Measurements from ENCODE around the gene RHD. TPM values are rescaled to one million over a fixed set of nuclear protein-coding genes. Genes with fewer than 3 reads are reported as not detected.
"Not testable (repeated sequence)": the region's sequence is repeated elsewhere in the genome, so short reads cannot be mapped to it uniquely, and the experiment has no call there.

RHD gene
- total RNA-seq, 1 experiment from 2014 or later: 0.10 TPM

DNA sequence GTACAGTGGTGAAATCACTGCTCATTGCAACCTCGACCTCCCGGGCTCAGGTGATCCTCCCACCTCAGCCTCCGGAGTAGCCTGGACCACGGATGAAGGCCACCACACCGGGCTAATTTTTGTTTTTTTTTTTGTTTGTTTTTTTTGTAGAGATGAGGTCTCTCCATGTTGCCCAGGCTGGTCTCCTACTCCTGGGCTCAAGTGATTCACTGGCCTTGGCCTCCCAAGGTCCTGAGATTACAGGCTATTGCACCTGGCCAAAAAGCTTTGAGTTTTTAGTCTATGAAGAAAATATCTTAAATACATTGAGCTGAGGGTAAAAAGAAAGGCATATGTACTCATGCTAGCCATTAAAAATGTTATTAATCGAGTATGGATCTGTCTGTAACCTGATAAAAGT lies 69.4 kb downstream of the RHD start:
- DNase-seq: no peak
- H3K36me3 ChIP-seq (replicated peaks; ENCODE audit: control insufficient read depth, insufficient read depth, low read length): peaks cover 2% of the 10 kb centered on the region
- H3K27me3 ChIP-seq (ENCODE audit: control insufficient read depth, insufficient read depth, low read length): no peaks in the 10 kb centered on the region
- H3K4me3 ChIP-seq (ENCODE audit: insufficient read depth, low read depth, low read length): no peak overlapping the region

DNA sequence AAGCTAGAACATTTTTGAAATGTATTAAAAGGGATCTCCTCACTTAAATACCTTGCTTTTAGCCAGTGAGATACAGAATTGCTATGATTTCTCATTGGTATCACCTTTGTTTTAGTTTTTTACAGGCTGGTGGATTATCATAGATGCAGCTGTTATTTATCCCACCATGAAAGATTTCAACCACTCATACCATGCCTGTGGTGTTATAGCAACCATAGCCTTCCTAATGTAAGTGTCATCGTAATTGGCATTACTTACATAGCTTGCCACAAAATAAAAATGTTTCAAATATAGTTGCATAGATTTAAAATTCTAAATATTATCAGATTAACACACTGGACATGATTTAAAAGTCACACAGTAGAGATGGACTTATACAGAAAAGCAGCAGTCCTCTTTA lies 70.5 kb downstream of the RHD start:
- Histone ChIP-seq H3K4me3 (ENCODE audit: insufficient read depth, low read depth, low read length) (no peak overlapping the region), H3K27me3 (ENCODE audit: control insufficient read depth, insufficient read depth, low read length) (no peaks in the 10 kb centered on the region), H3K36me3 (replicated peaks; ENCODE audit: control insufficient read depth, insufficient read depth, low read length) (peaks cover 2% of the 10 kb centered on the region)
- DNase-seq: no peak

DNA sequence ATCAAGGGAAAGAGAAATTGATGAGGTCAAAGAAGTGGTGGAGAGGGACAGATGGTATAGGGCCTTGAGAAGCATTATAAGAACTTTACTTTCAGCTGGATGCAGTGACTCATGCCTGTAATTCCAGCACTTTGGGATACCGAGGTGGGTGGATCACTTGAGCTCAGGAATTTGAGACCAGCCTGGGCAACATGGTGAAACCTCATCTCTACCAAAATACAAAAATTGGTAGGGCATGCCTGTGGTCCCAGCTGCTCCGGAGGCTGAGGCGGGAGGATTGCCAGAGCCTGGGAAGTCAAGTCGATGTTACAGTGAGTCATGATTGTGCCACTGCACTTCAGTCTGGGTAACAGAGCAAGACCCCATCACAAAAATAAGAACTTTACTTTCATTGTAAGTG lies 71.6 kb downstream of the RHD start:
- DNase-seq: no peak
- H3K4me3 ChIP-seq (ENCODE audit: insufficient read depth, low read depth, low read length): no peak overlapping the region
- H3K36me3 ChIP-seq (replicated peaks; ENCODE audit: control insufficient read depth, insufficient read depth, low read length): peaks cover 2% of the 10 kb centered on the region
- H3K27me3 ChIP-seq (ENCODE audit: control insufficient read depth, insufficient read depth, low read length): no peaks in the 10 kb centered on the region

DNA sequence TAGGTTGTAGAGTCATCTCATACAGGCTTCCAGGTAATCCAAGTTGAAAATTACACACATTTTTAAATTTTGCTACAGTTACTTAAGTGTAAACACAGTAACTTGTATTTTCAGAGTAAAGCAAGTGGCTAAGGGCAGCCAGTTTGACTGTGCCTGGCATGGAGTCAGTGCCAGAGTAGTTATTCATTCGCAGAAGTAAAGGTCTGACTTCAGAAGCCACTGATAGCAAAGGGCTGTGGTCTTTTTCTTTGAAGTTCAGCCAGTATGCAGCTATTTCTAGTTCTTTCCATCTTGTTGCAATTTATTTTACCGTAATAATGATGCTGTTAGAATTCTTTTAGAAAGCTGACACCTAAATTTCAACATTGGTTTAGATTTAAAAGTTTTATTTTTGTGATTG lies 75.2 kb downstream of the RHD start:
- DNase-seq: no peak
- no peak overlapping the region for H3K4me3 ChIP-seq (ENCODE audit: insufficient read depth, low read depth, low read length)
- peaks cover 2% of the 10 kb centered on the region for H3K36me3 ChIP-seq (replicated peaks; ENCODE audit: control insufficient read depth, insufficient read depth, low read length)
- no peaks in the 10 kb centered on the region for H3K27me3 ChIP-seq (ENCODE audit: control insufficient read depth, insufficient read depth, low read length)

DNA sequence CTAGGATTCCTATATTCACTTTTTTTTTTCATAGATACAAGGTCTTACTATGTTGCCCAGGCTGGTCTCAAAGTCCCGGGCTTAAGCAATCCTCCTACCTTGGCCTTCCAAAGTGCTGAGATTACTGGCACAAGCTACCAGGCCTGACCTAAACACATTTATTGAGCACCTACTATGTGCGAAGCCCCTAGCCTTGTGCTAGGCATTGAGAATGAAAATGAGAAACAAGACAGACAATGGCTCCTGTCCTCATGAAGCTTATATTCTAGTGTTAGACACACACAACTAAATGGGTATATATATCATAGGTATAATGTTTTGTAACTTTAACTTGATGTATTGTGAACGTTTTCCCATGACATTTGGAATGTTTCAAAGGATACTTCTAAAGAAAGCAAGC lies 77.3 kb downstream of the RHD start:
- no peak overlapping the region for H3K4me3 ChIP-seq (ENCODE audit: insufficient read depth, low read depth, low read length)
- peaks cover 9% of the 10 kb centered on the region for H3K36me3 ChIP-seq (replicated peaks; ENCODE audit: control insufficient read depth, insufficient read depth, low read length)
- no peaks in the 10 kb centered on the region for H3K27me3 ChIP-seq (ENCODE audit: control insufficient read depth, insufficient read depth, low read length)
- no peak for DNase-seq

DNA sequence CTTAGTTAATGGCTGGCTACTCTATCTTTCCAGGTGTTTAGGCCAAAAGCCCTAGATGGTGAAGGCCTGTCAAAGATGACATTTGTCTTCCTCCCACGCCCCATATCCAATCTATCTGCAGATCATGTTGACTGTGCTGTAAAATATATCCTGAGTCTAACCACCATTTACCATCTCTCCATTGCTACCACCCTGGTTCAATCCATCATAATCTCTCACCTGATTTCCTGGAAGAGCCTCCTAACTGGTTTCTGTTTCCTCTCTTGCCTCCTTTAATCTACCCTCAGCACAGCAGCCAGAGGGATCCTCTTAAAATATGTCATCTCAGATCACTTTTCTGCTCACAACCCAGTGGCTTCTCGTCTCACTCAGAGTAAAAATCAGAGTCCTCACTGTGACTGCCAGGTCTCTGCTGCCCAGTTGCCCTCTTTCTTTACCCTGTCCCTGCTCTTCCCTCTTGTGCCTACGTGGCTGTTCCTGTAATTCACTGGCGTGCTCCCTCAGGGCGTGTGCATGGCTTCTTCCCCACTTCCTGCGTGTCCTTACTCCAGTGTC lies 83.6 kb downstream of the RHD start:
- no peak overlapping the region for H3K4me3 ChIP-seq (ENCODE audit: insufficient read depth, low read depth, low read length)
- H3K27me3 ChIP-seq (ENCODE audit: control insufficient read depth, insufficient read depth, low read length): no peaks in the 10 kb centered on the region
- H3K36me3 ChIP-seq (replicated peaks; ENCODE audit: control insufficient read depth, insufficient read depth, low read length): peaks cover 11% of the 10 kb centered on the region
- DNase-seq: no peak

DNA sequence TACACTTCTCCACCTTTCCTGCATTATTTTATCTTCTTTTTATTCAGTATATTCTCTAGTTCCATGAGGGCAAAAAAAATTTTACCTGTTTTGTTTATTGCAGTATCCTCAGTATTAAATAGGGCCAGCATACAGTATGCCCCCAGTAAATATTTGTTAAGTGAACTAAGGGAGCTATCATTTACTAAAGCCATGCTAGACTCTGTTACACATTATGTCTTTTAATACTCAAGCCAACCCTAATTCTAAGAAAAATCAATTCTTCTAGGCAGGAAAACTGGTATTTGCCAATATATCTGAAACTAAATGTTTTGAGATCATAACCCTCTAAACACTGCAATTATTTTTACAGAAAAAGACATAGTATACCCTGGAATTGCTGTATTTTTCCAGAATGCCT lies 84.1 kb downstream of the RHD start:
- Histone ChIP-seq H3K36me3 (replicated peaks; ENCODE audit: control insufficient read depth, insufficient read depth, low read length) (peaks cover 14% of the 10 kb centered on the region), H3K27me3 (ENCODE audit: control insufficient read depth, insufficient read depth, low read length) (no peaks in the 10 kb centered on the region)
- DNase-seq: no peak

DNA sequence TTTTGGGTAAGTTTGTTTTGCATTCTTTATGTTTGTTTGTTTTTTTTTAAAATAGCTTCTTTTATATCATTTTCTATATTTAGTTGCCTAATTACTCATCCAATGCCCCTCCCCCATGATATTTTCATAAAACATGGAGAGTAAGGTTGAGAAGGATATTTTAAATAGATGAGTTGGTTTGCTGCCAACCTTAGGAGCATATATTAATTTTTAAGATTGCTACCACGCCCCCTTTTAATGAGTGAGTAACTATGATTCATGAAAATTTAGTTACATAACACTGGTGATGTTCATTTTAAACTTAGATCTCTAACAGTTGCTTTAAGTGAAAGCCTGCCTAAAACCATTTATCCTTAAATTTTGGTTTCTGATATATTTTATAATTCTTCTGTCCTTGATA lies 84.5 kb downstream of the RHD start:
- Histone ChIP-seq H3K36me3 (replicated peaks; ENCODE audit: control insufficient read depth, insufficient read depth, low read length) (peaks cover 14% of the 10 kb centered on the region), H3K4me3 (ENCODE audit: insufficient read depth, low read depth, low read length) (no peak overlapping the region), H3K27me3 (ENCODE audit: control insufficient read depth, insufficient read depth, low read length) (no peaks in the 10 kb centered on the region)
- DNase-seq: no peak

More for the DNA sequence above, 84.1 kb downstream of the RHD start:
- no peak overlapping the region for H3K4me3 ChIP-seq (ENCODE audit: insufficient read depth, low read depth, low read length)

DNA sequence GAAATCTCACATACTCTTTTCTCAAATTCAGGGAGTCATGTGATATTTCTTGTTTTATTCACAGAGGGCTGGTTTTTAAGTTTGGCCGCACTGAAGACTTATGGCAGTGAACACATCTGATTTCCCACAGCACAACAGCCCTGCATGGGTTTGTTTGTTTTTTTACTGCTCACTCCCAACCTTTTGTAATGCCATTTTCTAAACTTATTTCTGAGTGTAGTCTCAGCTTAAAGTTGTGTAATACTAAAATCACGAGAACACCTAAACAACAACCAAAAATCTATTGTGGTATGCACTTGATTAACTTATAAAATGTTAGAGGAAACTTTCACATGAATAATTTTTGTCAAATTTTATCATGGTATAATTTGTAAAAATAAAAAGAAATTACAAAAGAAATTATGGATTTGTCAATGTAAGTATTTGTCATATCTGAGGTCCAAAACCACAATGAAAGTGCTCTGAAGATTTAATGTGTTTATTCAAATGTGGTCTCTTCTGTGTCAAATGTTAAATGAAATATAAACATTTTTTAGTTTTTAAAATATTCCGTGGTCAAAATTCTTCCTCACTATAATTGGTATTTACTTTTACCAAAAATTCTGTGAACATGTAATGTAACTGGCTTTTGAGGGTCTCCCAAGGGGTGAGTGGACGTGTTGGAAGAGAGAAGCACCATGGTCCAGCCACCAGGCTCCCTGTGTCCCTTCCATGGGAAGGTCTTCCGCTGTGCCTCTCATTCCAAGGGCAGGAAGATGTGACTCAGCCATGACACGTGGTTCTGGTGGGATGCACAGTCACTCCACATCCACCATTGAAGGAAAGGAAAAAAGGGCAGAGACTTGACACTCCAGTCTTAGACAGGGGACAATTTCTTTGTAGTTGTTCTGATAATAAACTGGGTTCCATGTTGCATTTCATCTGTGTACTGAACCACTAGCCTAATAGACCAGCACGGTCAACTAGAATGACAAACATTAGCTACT lies 88.6 kb downstream of the RHD start:
- Histone ChIP-seq H3K36me3 (replicated peaks; ENCODE audit: control insufficient read depth, insufficient read depth, low read length) (peaks cover 6% of the 10 kb centered on the region), H3K27me3 (ENCODE audit: control insufficient read depth, insufficient read depth, low read length) (no peaks in the 10 kb centered on the region), H3K4me3 (ENCODE audit: insufficient read depth, low read depth, low read length) (no peak overlapping the region)
- DNase-seq: no peak

DNA sequence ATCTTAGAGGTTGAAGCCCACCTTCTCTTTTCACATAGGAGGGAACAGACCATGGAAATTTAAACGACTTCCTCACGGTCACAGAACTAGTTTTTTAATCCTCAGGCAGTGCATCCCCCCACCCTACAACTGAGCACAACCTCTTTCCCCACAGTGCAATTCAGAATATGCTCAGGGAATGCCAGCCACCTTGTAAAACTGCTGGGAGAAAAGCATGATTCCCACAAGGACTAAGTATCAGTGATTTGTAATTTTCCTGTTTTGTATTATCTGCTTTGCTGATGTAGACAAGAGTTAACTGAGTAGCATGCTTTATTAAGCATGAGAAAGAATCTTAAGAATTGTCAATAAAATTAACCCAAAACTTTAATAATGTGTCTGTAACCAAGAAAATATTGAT lies 89.6 kb downstream of the RHD start:
- no peak overlapping the region for H3K4me3 ChIP-seq (ENCODE audit: insufficient read depth, low read depth, low read length)

DNA sequence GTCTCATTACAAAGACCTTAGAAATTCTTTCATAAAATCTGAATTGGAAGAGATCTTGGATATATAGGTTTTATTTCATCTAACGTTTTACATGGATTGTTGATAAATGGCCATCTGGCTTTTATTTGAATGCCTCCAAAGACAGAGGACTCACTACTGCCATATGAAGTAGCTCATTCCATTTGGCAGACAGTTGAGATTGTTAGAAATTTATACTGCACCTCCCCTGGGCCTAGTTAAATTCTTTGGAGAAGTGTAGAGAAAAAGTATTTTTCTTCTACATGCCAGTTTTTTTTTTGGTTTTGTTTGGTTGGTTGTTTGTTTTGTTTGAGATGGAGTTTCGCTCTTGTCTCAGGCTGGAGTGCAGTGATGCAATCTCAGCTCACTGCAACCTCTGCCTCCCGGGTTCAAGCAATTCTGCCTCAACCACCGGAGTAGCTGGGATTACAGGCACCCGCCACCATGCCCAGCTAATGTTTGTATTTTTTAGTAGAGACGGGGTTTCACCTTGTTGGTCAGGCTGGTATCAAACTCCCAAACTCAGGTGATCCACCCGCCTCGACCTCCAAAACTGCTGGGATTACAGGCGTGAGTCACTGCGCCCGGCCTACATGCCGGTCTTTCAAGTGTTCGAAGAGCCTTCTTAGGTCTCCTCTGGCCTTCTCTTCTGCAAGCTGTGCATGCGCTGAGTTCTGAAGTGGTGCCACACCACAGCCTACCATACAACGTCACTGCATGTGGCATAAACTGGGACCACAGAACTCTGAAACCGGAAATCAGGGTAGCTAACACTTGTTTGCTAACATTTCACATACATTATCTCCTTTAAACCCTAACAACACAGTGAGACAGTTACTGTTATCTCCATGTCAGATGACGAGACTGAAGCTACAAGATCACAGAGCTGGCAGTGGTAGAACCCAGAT lies 90.6 kb downstream of the RHD start:
- H3K36me3 ChIP-seq (replicated peaks; ENCODE audit: control insufficient read depth, insufficient read depth, low read length); DNase-seq; H3K27me3 ChIP-seq (ENCODE audit: control insufficient read depth, insufficient read depth, low read length): not testable (repeated sequence)

More for the DNA sequence above, 89.6 kb downstream of the RHD start:
- DNase-seq: no peak
- Histone ChIP-seq H3K27me3 (ENCODE audit: control insufficient read depth, insufficient read depth, low read length) (no peaks in the 10 kb centered on the region), H3K36me3 (replicated peaks; ENCODE audit: control insufficient read depth, insufficient read depth, low read length) (peaks cover 4% of the 10 kb centered on the region)

DNA sequence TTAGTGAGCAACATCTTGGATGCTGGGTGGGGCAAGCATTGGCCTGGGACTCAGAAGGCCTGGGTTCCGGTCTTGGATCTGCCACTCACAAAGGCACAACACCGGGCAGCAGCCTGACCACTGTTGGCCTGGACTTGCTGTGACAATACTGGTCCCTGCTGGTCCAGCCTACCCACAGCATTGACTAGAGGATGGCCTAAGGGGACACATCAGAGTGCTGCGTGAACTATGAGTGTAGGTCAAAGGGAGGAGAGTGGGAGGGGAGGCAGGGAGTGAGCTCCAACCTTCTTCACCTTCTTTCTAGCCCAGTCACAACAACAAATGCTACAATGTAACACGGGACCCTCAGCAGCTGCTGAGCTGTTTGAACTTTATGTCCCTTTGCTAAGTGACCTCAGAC lies 96.9 kb downstream of the RHD start:
- peaks cover 1% of the 10 kb centered on the region; the same call in 1 of the 2 replicates for H3K27me3 ChIP-seq (ENCODE audit: control insufficient read depth, insufficient read depth, low read length)
- H3K36me3 ChIP-seq (replicated peaks; ENCODE audit: control insufficient read depth, insufficient read depth, low read length): no peaks in the 10 kb centered on the region
- DNase-seq: no peak
- no peak overlapping the region for H3K4me3 ChIP-seq (ENCODE audit: insufficient read depth, low read depth, low read length)

More for the DNA sequence above, 90.6 kb downstream of the RHD start:
- not testable (repeated sequence) for H3K4me3 ChIP-seq (ENCODE audit: insufficient read depth, low read depth, low read length)

DNA sequence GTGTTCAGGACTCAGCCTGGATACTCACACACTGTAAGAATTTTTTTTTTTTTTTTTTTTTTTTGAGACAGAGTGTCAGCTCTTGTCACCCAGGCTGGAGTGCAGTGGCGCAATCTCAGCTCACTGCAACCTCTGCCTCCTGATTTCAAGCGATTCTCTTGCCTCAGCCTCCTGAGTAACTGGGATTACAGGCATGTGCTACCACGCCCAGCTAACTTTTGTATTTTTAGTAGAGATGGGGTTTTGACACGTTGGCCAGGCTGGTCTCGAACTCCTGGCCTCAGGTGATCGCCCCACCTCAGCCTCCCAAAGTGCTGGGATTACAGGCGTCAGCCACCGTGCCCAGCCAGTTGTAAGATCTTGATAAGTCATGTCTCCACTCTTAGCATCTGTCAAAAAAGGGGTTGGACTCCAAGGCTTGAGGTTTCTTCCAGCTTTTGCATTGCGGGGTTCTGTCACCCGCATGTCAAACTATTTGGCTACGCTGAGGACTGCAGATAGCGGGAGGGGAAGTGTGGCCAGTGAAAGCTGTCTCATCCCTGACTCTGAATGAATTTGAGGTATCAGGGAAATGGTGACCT lies 97.5 kb downstream of the RHD start:
- not testable (repeated sequence) for H3K36me3 ChIP-seq (replicated peaks; ENCODE audit: control insufficient read depth, insufficient read depth, low read length); H3K4me3 ChIP-seq (ENCODE audit: insufficient read depth, low read depth, low read length); DNase-seq; H3K27me3 ChIP-seq (ENCODE audit: control insufficient read depth, insufficient read depth, low read length)

DNA sequence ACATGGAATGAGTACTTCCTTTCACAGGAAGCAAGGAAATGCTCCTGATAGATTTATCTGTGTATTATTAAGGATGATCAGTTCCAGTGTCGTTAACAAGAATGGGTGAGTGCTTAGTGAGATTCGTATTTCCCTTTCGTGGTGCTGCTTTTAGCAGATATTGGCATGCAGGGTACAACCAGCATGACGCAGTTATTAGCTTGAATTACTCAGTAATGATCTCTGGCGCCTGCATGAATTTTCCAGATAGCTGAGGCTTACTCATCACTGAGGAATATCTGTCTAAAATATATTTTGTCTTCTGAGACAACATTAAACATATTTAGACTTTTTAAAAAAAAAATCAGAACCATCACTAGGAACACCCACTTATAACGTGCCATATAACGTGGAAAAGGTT lies 99.4 kb downstream of the RHD start:
- not testable (repeated sequence) for H3K4me3 ChIP-seq (ENCODE audit: insufficient read depth, low read depth, low read length); H3K36me3 ChIP-seq (replicated peaks; ENCODE audit: control insufficient read depth, insufficient read depth, low read length); H3K27me3 ChIP-seq (ENCODE audit: control insufficient read depth, insufficient read depth, low read length); DNase-seq

Measured in H7 (cell line).